NCI-H187 treated with DMSO at 0.1 percent for 48 hours (cell line): ENCODE data around the gene PIP5K1C.
"Not testable (repeated sequence)": the region's sequence is repeated elsewhere in the genome, so short reads cannot be mapped to it uniquely, and the experiment has no call there.

ENCODE experiments used
- DNase-seq: peaks from one replicate; lab custom pipeline; 2025; lab: John Stamatoyannopoulos, UW

The PIP5K1C gene

DNA sequence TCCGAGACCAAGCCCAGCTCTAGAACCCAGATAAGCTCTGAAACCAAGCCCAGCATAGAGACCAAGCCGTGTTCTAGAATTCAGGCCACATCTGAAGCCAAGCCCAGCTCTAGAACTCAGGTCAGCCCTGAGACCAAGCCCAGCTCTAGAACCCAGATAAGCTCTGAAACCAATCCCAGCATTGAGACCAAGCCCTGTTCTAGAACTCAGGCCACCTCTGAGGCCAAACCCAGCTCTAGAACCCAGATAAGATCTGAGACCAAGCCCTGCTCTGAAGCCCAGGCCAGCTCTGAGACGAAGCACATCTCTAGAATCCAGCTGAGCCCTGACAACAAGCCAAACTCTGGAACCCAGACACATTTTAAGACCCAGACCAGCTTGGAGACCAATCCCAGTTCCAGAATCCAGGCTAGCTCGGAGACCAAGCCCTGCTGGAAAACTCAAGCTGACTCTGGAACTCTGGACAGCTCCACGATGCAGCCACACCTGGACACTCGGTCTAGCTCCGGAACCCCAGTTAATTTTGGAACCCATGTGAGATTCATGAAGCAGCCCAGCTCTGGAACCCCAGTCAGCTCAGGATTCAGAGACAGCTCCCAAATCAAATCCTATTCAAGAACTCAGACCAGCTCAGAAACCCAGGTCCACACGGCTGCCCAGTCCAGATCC, 109.1 kb downstream of the PIP5K1C start:
- DNase-seq: no peak

DNA sequence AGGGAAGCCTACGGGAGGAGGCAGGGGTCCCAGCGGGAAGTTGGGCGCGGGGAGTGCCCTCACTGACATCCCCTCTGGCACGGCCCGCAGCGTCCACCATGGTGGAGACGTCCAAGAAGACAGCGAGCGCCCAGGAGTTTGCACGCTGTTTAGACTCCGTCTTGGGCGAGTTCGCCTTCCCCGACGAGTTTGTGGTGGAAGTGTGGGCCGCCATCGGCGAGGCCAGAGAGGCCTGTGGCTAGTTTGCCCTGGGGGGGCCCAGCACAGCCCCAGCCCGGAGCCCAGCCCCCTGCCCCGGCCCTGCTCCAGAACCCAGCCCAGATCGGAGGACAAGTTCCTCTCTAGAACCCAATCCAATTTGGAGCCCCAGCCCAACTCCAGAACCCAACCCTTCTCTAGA, 110.3 kb downstream of the PIP5K1C start:
- DNase-seq: no peak

DNA sequence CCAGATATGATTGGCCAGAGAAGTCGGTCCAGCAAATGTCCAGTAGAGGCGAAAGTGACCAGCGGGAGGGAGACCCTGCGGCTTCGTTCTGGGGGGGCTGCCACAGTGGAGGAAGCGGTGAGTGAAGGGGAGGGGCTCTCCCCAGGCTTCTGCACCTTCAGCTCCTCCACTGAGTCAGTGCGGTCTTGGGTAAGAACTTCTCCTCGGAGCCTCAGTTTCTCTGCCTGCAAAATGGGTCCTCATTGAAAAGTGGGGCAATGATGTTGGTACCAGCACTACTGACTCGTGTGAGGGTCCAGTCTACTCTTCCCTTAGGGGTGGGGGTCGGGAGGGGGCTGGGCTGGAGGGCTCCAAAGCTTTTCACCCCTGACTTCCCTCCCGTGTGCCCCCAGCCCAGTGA, 110.8 kb downstream of the PIP5K1C start:
- no peak for DNase-seq

DNA sequence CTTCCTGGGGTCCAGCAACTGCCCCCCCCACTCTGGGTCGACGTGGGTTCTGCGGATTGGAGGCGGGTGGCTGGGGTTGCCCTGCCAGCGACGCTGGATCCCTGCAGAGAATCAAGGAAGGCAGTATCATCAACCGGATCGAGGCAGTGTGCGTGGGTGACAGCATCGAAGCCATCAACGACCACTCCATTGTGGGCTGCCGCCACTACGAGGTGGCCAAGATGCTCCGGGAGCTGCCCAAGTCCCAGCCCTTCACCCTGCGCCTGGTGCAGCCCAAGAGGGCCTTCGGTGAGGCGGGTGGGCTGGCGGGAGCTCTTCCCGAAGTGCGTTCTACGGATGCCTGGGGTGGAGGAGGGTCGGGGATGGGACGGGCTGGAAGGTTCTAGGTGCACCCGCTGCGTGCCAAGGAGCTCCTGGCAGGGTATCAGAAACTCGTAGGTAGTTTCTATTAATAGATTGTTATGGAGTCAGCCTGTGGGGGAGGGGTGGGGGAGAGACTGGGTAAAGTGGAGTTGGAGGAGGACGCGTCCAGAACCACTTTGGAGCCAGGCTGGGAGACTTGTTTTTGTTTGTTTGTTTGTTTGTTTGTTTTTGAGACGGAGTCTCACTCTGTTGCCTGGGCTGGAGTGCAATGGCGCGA, 113.4 kb downstream of the PIP5K1C start:
- DNase-seq: no peak

DNA sequence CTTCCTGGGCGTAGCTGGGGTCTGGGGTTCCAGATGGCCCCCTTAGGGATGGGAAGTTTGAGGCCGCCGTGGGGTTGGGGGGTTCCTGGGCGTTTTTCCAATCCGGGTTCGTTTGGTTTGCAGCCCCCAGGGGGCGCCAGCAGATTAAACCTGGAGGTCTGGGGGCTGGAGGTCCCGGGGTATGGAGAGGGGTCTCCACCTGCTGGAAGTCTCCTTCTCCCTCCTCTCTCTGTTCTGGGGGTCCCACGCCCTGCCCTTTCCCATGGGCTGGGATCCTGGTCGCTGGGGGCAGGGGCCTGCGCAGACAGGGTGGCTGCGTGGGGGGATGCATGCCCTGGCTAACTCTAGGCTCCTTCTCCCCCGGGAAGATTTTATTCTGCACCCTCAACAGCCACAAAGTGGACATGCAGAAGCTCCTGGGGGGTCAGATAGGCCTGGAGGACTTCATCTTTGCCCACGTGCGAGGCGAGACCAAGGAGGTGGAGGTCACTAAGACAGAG, 114.1 kb downstream of the PIP5K1C start:
- no peak for DNase-seq

DNA sequence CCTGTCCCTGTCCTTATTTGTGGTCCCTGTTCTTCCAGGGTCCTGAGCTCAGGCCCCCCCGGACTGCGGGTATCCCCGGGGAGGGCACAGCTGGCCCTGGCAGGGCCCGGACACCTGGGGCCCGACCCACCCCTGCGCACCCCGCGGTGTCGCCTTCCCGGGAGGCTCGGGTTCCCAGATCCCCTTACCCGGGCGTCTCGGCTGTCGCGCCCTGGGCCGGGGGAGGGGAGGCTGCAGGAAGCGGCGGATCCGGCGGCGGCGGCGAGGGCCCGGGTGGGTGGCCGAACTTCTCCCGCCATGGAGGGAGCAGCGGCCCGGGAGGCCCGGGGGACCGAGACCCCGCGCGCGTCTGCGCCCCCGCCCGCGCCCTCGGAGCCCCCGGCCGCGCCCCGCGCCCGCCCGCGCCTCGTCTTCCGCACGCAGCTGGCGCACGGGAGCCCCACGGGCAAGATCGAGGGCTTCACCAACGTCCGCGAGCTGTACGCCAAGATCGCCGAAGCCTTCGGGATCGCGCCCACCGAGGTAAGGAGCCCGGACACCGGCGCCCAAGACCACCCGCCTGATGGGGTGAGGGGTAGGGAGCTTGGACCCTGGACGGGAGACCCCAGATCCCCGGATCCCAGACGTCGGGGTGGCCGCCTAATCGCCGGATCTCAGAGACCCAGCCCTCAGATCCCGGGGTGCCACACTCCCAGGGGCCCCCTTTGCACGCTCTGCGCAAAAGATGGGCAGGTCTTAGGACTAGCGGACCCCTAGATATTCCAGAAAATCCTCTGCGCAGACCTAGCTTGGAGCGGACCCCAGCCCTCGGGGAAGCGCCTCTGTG, 114.8 kb downstream of the PIP5K1C start, which contains the start of gene GIPC3:
Gene GIPC3, plus strand, starts transcription at position 178 of the 826 bp plus-strand sequence. Its CDS starts 120 bp downstream, at position 298.
- DNase-seq: no peak

DNA sequence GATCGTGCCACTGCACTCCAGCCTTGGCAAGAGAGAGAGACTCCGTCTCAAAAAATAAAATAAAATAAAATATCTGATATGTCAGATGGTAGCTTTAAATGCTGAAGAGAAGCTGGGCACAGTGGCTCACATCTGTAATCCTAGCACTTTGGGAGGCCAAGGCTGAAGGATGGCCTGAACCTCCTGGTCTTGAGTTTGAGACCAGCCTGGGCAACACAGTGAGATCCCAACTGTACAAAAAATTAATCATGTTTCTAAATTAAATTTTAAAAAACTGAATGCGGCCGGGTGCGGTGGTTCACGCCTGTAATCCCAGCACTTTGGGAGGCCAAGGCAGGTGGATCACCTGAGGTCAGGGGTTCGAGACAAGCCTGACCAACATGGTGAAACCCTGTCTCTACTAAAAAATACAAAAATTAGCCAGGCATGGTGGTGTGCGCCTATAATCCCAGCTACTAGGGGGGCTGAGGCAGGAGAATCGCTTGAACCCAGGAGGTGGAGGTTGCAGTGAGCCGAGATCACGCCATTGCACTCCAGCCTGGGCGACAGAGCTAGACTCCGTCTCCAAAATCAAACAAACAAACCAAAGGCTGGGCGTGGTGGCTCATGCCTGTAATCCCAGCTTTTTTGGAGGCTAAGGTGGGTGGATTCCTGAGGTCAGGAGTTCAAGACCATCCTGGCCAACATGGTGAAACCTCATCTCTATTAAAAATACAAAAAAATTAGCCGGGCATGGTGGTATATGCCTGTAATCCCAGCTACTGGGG, 116.0 kb downstream of the PIP5K1C start:
- DNase-seq: not testable (repeated sequence)

DNA sequence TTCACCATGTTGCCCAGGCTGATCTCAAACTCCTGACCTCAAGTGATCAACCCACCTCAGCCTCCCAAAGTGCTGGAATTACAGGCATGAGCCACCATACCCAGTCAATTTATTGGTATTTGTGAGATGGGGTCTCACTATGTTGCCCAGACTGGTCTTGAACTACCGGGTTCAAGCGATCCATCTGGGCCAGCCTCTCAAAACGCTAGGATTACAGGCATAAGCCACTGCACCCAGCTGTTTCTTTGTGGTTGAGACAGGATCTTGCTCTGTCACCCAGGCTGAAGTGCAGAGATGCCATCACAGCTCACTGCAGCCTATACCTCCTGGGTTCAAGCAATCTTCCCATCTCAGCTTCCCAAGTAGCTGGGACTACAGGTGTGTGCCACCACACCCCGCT, 118.5 kb downstream of the PIP5K1C start:
- not testable (repeated sequence) for DNase-seq
